ENCODE results near the gene FIGNL1. TPM values are rescaled to one million over a fixed set of nuclear protein-coding genes. Genes with fewer than 3 reads are reported as not detected.
A peak's percentile ranks its signal among the peaks of the same experiment; 100 is the strongest.

Gene FIGNL1
- total and polyA plus RNA-seq, 8 donors = 1.3 to 4.1 (median 2.7) TPM

DNA sequence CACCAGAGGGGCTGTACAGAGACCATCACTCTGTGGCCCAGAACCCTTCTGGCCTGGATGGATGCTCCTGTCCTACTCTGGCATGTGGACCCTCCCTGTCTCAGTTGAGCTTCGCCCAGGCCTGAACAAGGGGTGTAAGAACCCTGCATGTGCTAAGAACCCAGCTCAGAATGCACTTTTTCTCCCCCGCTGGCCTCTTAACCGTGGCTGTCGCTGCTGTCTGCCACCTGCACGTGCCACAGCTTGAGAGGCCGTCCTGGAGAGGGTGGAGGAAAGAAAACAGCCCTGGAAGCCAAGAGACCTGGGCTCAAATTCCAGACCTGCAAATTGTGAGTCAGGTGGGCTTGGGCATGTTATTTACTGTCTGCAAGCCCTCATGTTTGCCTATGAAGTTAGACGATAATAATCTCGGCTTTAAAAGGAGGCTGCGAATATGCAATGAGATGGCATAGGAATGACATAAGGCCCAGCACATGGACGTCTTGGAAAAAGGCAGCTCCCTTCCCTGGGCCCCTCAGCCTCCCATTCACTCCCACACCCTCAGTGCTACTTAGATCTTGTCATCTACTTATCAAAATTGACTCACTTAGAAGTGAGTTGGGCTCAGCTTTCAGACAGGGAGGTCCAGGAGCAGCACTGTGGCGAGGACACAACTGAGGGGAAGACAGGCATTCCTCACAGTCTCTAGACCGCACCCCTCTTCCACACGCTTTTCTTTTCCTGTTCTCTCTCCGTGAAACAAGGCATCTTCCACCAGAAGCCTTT is 31.4 kb downstream of the FIGNL1 start:
- Histone ChIP-seq H3K4me3 (no peak overlapping the region), H3K27ac (no peak overlapping the region), H3K9me3 (no peaks in the 10 kb centered on the region), H3K36me3 (no peaks in the 10 kb centered on the region), H3K27me3 (no peaks in the 10 kb centered on the region), H3K4me1 (no peaks in the 10 kb centered on the region)
- FAIRE-seq (no peak), ATAC-seq (no peak), DNase-seq (no peak)
- 58 to 64% methylated on average over 14 of the region's 14 CpGs for WGBS, 2 donors
- intact Hi-C loops (cut with DNase I) = loop anchor here in 1 of 3 donors (5.0 kb wide), 1 partner anchor 211 kb away; no protein-coding TSS in a partner anchor
- TF ChIP-seq, protein P1, sequence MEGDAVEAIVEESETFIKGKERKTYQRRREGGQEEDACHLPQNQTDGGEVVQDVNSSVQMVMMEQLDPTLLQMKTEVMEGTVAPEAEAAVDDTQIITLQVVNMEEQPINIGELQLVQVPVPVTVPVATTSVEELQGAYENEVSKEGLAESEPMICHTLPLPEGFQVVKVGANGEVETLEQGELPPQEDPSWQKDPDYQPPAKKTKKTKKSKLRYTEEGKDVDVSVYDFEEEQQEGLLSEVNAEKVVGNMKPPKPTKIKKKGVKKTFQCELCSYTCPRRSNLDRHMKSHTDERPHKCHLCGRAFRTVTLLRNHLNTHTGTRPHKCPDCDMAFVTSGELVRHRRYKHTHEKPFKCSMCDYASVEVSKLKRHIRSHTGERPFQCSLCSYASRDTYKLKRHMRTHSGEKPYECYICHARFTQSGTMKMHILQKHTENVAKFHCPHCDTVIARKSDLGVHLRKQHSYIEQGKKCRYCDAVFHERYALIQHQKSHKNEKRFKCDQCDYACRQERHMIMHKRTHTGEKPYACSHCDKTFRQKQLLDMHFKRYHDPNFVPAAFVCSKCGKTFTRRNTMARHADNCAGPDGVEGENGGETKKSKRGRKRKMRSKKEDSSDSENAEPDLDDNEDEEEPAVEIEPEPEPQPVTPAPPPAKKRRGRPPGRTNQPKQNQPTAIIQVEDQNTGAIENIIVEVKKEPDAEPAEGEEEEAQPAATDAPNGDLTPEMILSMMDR (IDR thresholded peaks at IDR 0.05) = no peak

DNA sequence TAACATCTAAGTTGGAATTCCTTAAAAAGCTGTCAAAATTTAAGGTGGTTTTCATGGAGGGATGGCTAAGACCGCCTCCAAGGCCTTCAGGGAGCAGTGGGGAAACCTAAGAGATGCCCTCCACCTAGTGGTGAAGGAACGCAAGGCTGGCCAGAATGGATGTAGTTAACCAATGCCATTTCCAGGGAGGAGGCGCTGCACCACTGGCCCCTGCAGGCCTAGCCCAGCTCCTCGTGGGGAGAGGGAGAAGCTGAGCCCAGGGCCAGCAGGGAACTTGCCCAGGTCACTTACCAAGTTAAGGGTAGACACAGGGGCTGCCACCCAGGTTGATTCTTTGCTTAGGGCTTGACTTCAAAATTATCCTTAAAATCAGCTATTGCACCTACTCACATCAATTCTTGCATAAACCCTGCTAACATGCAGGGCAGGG is 32.0 kb downstream of the FIGNL1 start:
- Histone ChIP-seq H3K4me1 (no peaks in the 10 kb centered on the region), H3K36me3 (no peaks in the 10 kb centered on the region), H3K4me3 (no peak overlapping the region), H3K9me3 (no peaks in the 10 kb centered on the region), H3K27ac (no peak overlapping the region), H3K27me3 (no peaks in the 10 kb centered on the region)
- TF ChIP-seq, protein P1 (IDR thresholded peaks at IDR 0.05) = peak; percentile 52 to 81 (median 72)
- DNase-seq (peak in 5 of 6 donors; percentile 50 to 73 (median 55)), ATAC-seq (peak; percentile 86 to 98 (median 95)), FAIRE-seq (no peak)
- intact Hi-C loops (cut with DNase I) = loop anchor here in 1 of 3 donors (5.0 kb wide), 1 partner anchor 211 kb away; no protein-coding TSS in a partner anchor
- 8 to 9% methylated on average over 4 of the region's 4 CpGs for WGBS, 2 donors

DNA sequence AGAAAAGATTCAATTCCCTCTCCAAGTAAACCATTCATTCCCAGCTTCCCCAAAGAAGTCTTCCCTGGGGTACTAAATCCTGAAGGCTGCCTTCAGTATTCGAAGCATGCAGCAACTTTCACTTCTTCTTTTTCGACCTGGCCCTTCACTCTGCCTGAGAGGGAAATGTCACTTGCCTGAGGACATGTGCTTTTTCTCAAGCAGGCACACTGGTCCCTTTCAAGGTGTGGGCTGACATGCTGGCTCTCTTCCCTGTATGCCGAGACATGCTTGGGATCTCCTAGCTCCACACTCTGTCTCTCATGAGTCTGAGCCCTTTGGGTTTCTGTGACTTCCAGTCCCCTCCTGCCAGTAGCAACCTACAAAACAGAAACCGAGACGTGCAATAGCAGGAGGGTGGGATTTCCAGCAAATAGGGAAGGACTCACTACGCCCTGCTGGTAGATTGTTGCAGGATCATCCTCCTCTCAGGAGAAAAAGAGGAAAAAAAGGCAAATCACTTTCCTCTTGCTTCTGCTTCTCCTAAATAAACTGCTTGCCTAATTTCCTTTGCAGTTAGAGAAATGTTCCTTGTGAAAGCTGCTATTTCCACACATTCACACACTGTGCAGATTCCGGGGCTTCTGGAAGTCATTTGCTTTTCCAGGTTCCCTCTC is 33.5 kb downstream of the FIGNL1 start:
- TF ChIP-seq, protein P1 (IDR thresholded peaks at IDR 0.05) = no peak
- ATAC-seq (peak in 2 of 4 donors; percentile 54 to 59), DNase-seq (no peak), FAIRE-seq (no peak)
- no peak overlapping the region for H3K4me3 ChIP-seq
- H3K9me3 ChIP-seq = no peaks in the 10 kb centered on the region
- H3K36me3 ChIP-seq = no peaks in the 10 kb centered on the region
- 58 to 66% methylated on average over 7 of the region's 7 CpGs for WGBS, 2 donors
- intact Hi-C loops (cut with DNase I) = loop anchor here in 1 of 3 donors (5.0 kb wide), 1 partner anchor 209 kb away; no protein-coding TSS in a partner anchor
- no peak overlapping the region for H3K27ac ChIP-seq
- no peaks in the 10 kb centered on the region for H3K27me3 ChIP-seq
- H3K4me1 ChIP-seq = no peaks in the 10 kb centered on the region

DNA sequence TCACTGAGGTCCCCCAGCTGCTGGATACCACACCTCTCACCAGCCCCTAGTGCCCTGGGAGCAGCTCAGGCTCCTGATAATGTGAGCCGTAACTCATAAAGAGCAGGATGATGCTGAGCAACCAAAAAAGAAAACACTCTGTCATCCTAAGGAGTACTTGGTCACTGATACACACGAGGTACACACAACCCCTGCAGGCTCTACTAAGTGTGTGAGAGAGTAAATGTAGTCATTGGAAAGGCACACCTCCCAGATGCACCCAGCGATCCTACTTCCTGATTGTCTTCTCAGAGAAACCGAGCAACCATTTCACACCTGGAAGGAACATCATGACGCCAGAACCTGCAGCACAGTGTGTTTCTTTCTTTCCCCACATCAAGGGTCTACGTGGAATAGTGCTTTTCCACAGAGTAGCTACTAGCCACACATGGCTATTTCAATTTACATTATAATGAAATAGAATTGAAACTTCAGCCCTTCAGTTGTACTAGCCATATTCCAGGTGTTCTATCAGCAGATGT is 34.2 kb downstream of the FIGNL1 start:
- TF ChIP-seq, protein P1 (IDR thresholded peaks at IDR 0.05) = no peak
- Histone ChIP-seq H3K36me3 (no peaks in the 10 kb centered on the region), H3K4me3 (no peak overlapping the region), H3K27me3 (no peaks in the 10 kb centered on the region), H3K9me3 (no peaks in the 10 kb centered on the region), H3K4me1 (no peaks in the 10 kb centered on the region), H3K27ac (no peak overlapping the region)
- DNase-seq (no peak), ATAC-seq (no peak), FAIRE-seq (no peak)
- WGBS, 2 donors = 64 to 71% methylated on average over 6 of the region's 6 CpGs
- intact Hi-C loops (cut with DNase I) = loop anchor here in 1 of 3 donors (5.0 kb wide), 1 partner anchor 209 kb away; no protein-coding TSS in a partner anchor
